Esophagus muscularis mucosa (tissue), 4 donors: ENCODE results near the gene TELO2. TPM values are rescaled to one million over a fixed set of nuclear protein-coding genes. Genes with fewer than 3 reads are reported as not detected.

Experiments
- DNase-seq: peaks from one replicate; pipeline ENCODE4 v3.0.0-alpha.2; 2017; ENCODE audit errors: extremely low spot score
- H3K27ac ChIP-seq, 4 donors: fragments of 200-600 bp; sonication (generic); replicated peaks in 1 of 4; 1 replicate in 3 of 4; 2 replicates in 1 of 4; pipeline ENCODE4 v1.5.1; 2016 to 2019; ENCODE audit warnings: mild to moderate bottlenecking in 1 of 4
- H3K27me3 ChIP-seq, 4 donors: fragments of 200-600 bp; sonication (generic); one replicate each; pipeline versions ENCODE4 v1.5.1 to v1.6.0; 2016 to 2019
- H3K36me3 ChIP-seq, 4 donors: fragments of 200-600 bp; sonication (generic); one replicate each; pipeline ENCODE4 v1.5.1; 2016 to 2019
- H3K4me1 ChIP-seq, 4 donors: fragments of 200-600 bp; sonication (generic); one replicate each; pipeline ENCODE4 v1.5.1; 2016 to 2019
- H3K4me3 ChIP-seq, 4 donors: fragments of 200-600 bp; sonication (generic); 1 replicate in 2 of 4; 2 replicates in 2 of 4; pipeline ENCODE4 v1.5.1; 2016 to 2019; ENCODE audit warnings: mild to moderate bottlenecking in 4 of 4, moderate library complexity in 1 of 4
- H3K9me3 ChIP-seq, 4 donors: fragments of 200-600 bp; sonication (generic); 1 replicate in 3 of 4; 2 replicates in 1 of 4; pipeline ENCODE4 v1.5.1; 2016 to 2019
- EP300 ChIP-seq: sonication (generic); formaldehyde crosslinking; IDR thresholded peaks from one replicate; pipeline ENCODE4 v1.6.1; 2017; ENCODE audit warnings: antibody characterized with exemption
- POLR2A ChIP-seq: fragments of 450-650 bp; IDR thresholded peaks from one replicate; pipeline ENCODE4 v1.6.1; 2017; ENCODE audit warnings: antibody characterized with exemption, moderate library complexity, mild to moderate bottlenecking, low read depth
- POLR2AphosphoS5 ChIP-seq, 2 donors: sonication (generic); formaldehyde crosslinking; IDR thresholded peaks; one replicate each; pipeline ENCODE4 v1.6.1; 2017; ENCODE audit warnings: antibody characterized with exemption in 2 of 2
- WGBS: methylation state at CpG from one replicate; pipeline ENCODE4 v1.1.5; 2018; 5-methylcytosine and 5-hydroxymethylcytosine counted together
- intact Hi-C: fragments of 100-400 bp; cut with DNase I; formaldehyde crosslinking; loops from one replicate; pipeline ENCODE4 v1.15.1; 2023
- total RNA-seq, 4 donors: library from RNA; depleted of rRNA; stranded (reverse); fragments of >200 nt; gene quantifications; one replicate each; pipeline versions ENCODE4 v1.1.0 to v1.2.1, GENCODE V29; 2016
- TF ChIP-seq, protein P1 (sequence below), 3 experiments: fragments of 200-600 bp in 2 of 3; fragments of 450-650 bp in 1 of 3; sonication (generic) in 2 of 3; IDR thresholded peaks; one replicate each; pipeline ENCODE4 v1.5.1; 2017 to 2019; ENCODE audit warnings: antibody characterized with exemption in 3 of 3, mild to moderate bottlenecking in 2 of 3, moderate library complexity in 1 of 3

TELO2 gene
- total RNA-seq, 4 donors from 2014 or later, result 14.1 to 27.7 (median 18.4) TPM

DNA sequence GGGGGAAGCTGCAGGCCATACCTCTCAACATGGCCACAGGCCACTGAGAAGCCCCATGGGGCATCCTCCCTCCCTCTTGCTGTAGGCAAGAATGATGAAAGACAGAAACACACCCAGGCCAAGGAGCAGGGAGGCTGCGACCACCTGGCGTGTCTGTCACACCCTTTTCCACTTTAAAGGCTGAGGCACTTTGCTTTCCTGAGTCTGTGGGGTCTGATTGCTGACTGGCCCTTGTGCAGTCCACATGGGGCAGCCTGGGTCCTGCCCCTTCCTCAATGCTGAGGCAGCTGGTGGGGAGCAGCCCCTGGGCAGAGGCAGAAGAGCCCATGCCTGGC lies 49.0 kb downstream of the TELO2 start:
- Histone ChIP-seq H3K4me1 (peaks cover 78 to 100% (median 94%) of the 10 kb centered on the region in 4 donors), H3K9me3 (no peaks in the 10 kb centered on the region), H3K27ac (peak overlapping the region; percentile 81 to 89 (median 84)), H3K36me3 (peaks cover 19 to 74% (median 73%) of the 10 kb centered on the region in 4 donors), H3K4me3 (no peak overlapping the region), H3K27me3 (no peaks in the 10 kb centered on the region)
- TF ChIP-seq EP300 (no peak), POLR2AphosphoS5 (IDR thresholded peaks at IDR 0.05) (no peak), POLR2A (no peak)
- TF ChIP-seq, protein P1, sequence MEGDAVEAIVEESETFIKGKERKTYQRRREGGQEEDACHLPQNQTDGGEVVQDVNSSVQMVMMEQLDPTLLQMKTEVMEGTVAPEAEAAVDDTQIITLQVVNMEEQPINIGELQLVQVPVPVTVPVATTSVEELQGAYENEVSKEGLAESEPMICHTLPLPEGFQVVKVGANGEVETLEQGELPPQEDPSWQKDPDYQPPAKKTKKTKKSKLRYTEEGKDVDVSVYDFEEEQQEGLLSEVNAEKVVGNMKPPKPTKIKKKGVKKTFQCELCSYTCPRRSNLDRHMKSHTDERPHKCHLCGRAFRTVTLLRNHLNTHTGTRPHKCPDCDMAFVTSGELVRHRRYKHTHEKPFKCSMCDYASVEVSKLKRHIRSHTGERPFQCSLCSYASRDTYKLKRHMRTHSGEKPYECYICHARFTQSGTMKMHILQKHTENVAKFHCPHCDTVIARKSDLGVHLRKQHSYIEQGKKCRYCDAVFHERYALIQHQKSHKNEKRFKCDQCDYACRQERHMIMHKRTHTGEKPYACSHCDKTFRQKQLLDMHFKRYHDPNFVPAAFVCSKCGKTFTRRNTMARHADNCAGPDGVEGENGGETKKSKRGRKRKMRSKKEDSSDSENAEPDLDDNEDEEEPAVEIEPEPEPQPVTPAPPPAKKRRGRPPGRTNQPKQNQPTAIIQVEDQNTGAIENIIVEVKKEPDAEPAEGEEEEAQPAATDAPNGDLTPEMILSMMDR (IDR thresholded peaks at IDR 0.05), result no peak
- intact Hi-C loops, result no loop called here
- DNase-seq, result no peak
- WGBS, result no CpG with 5 or more reads among the region's 2 CpGs

DNA sequence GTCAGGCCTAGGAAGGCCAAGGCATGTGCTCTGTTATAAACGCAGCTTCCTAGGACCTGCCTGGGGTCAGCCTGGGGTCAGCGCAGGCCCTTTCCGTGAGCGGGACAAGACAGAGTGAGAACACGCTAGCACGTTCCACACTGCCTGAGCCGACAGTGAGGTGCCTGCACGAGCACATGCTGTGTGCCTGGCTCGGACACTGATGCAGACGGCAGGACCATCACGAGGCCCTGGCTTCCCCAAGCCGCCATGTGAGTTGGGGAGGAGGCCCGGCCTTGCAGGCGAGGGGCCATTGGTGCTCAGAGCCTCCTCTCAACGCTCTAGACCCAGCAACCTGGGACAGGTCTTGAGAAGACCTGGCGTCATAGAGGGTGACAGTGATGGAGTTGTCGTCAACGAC lies 49.4 kb downstream of the TELO2 start:
- no peaks in the 10 kb centered on the region for H3K27me3 ChIP-seq
- peak overlapping the region; percentile 81 to 89 (median 84) for H3K27ac ChIP-seq
- H3K4me1 ChIP-seq, result peaks cover 78 to 100% (median 93%) of the 10 kb centered on the region in 4 donors
- intact Hi-C loops, result no loop called here
- H3K4me3 ChIP-seq, result no peak overlapping the region
- H3K9me3 ChIP-seq, result no peaks in the 10 kb centered on the region
- H3K36me3 ChIP-seq, result peaks cover 19 to 72% (median 70%) of the 10 kb centered on the region in 4 donors
- TF ChIP-seq POLR2A, result no peak
- TF ChIP-seq EP300, result no peak
- no peak for TF ChIP-seq POLR2AphosphoS5 (IDR thresholded peaks at IDR 0.05)
- TF ChIP-seq, protein P1 (IDR thresholded peaks at IDR 0.05), result no peak
- no peak for DNase-seq
- WGBS, result 88% methylated on average over 11 of the region's 18 CpGs

DNA sequence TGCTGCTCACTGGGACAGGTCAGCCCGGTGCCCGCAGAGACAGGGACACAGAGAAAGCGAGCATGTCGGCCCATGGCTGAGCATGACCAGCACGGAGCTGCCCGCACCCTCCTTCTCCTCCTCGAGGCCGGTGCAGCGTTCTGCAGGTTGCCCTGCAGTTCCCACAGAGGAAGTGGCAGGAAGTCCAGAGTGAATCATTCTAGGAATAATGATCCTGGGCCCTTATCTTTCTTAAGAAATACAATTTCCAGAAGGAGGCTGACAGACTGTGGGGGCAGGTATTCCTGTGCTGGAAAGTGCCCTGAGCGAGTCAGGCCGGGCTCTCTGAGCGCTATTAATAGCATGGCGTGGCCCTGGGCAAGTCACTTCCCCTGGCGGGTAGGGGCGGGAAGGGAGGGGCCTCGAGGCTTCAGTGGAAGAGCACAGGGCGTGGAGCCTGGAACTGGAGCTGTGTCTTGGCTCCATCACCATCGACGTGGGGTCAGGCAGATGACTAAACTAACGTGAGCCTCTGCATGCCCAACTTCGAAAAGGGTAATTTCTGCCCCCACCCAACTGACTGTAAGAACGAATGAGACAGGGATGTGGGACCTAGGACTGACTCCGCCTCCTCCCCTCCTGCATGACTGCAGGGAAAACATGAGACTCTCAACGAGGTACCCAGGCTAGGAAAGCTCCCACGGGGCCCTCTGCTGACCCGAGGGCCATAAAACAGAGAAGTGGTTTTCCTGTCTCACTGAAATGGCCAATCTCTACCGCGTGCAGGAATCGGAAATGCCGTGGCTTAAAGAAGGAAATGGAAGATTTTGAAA lies 50.1 kb downstream of the TELO2 start:
- WGBS, result 56% methylated on average over 16 of the region's 30 CpGs
- no peak for DNase-seq
- H3K4me1 ChIP-seq, result peaks cover 77 to 100% (median 93%) of the 10 kb centered on the region in 4 donors
- TF ChIP-seq POLR2AphosphoS5 (IDR thresholded peaks at IDR 0.05) (peak; percentile 30 to 46), EP300 (no peak), POLR2A (no peak)
- TF ChIP-seq, protein P1 (IDR thresholded peaks at IDR 0.05), result no peak
- peaks cover 19 to 68% (median 64%) of the 10 kb centered on the region in 4 donors for H3K36me3 ChIP-seq
- H3K9me3 ChIP-seq, result no peaks in the 10 kb centered on the region
- H3K27ac ChIP-seq, result peak overlapping the region; percentile 81 to 89 (median 84)
- no peaks in the 10 kb centered on the region for H3K27me3 ChIP-seq
- intact Hi-C loops, result no loop called here
- no peak overlapping the region for H3K4me3 ChIP-seq

DNA sequence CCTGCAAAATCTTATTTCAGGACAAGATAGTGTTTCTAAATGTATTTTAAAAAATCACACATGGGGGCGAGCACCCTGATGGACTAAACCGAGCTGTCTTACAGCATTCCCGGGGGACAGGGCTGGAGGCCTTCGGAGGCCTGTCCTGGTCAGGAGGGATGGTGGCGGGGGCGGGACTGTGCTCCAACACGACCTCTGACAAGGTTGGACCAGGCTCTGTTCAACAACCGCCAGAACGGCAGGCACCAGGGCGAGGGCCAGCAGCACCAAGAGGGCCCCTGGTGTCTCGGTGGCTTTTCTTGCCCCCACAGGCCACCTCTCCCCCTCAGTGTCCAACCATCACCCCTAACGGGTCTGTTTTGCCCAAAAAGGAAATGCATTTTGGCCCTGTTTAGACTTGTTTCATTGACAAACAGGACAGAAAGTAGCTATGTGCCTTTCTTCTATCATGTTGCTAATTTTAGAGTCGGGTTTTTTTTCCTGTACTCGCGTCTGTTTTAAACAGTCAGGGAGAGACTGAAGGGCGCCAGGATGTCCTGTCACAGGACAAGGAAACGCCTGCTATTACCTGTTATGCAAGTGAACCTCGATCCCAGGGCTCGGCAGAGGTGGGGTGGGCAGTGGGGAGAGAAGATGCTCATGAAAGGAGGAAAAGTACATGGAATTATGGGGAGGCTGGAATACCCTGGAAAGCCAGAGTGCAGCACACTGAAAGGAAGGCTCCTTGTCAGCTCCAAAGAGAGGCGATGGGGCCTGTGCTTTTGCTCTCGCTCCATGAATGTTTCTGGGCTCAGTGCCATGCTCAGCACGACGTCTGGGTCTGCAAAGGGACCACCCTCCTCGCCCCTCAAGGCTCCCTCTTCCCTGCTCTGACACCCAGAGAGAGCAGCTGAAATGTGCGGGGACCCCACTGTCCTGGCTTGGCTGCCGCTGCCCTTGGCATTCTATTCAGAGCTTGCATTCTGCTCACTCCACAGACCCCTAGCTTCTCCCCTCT lies 52.2 kb downstream of the TELO2 start:
- 27% methylated on average over 26 of the region's 26 CpGs for WGBS
- H3K4me3 ChIP-seq, result peak overlapping the region; percentile 9 to 39 (median 26)
- peak overlapping the region; percentile 81 to 89 (median 84) for H3K27ac ChIP-seq
- H3K36me3 ChIP-seq, result peaks cover 11 to 66% (median 58%) of the 10 kb centered on the region in 4 donors
- intact Hi-C loops, result no loop called here
- H3K4me1 ChIP-seq, result peaks cover 86 to 100% (median 93%) of the 10 kb centered on the region in 4 donors
- no peak for DNase-seq
- TF ChIP-seq EP300 (no peak), POLR2A (no peak), POLR2AphosphoS5 (IDR thresholded peaks at IDR 0.05) (peak; percentile 75 to 81)
- TF ChIP-seq, protein P1 (IDR thresholded peaks at IDR 0.05), result no peak
- H3K27me3 ChIP-seq, result no peaks in the 10 kb centered on the region
- no peaks in the 10 kb centered on the region for H3K9me3 ChIP-seq
